Upper lobe of left lung (tissue), 4 donors: Measurements from ENCODE around the gene TBX4.

Experiments
- POLR2AphosphoS5 ChIP-seq, 2 donors: sonication (generic); formaldehyde crosslinking; IDR thresholded peaks; one replicate each; pipeline ENCODE4 v1.5.1; 2017; ENCODE audit warnings: antibody characterized with exemption in 2 of 2
- TF ChIP-seq, protein P1 (sequence below), 6 experiments: fragments of 450-650 bp in 4 of 6; fragments of 200-600 bp in 2 of 6; sonication (generic) in 2 of 6; IDR thresholded peaks; one replicate each; pipeline ENCODE4 v1.5.1; 2016 to 2019; ENCODE audit warnings: antibody characterized with exemption in 6 of 6

DNA sequence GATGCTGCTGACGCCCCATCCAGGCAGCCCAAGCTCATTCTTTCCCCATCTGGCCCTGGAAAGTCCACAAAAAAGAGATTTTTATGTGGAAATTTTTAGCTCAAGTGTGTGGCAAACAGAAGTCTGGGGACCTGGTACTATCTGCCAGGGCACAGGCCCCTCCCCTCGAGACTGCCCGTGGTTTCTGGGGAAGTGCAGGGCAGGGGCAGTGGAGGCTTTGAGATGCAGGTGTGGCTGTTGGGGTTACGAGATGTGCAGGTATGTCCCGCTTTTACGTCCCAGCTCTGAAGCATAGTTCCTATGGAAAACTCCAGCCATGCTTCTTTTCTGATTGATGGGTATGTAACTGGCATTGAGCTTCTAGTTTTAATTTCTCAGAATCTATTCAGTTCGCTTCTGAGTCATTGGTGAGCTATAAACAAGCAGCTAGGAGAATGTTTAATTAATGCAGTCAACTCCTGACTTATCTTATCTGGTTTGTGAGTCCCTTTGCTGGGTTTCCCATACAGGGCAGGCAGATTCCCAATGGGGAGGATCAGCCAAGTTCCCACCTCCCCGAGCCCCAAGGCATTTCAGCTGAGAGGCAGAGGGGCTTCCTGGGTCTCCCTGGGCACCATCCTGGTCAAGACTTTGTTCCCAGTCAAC lies 16.2 kb downstream of the TBX4 start:
- TF ChIP-seq, protein P1, sequence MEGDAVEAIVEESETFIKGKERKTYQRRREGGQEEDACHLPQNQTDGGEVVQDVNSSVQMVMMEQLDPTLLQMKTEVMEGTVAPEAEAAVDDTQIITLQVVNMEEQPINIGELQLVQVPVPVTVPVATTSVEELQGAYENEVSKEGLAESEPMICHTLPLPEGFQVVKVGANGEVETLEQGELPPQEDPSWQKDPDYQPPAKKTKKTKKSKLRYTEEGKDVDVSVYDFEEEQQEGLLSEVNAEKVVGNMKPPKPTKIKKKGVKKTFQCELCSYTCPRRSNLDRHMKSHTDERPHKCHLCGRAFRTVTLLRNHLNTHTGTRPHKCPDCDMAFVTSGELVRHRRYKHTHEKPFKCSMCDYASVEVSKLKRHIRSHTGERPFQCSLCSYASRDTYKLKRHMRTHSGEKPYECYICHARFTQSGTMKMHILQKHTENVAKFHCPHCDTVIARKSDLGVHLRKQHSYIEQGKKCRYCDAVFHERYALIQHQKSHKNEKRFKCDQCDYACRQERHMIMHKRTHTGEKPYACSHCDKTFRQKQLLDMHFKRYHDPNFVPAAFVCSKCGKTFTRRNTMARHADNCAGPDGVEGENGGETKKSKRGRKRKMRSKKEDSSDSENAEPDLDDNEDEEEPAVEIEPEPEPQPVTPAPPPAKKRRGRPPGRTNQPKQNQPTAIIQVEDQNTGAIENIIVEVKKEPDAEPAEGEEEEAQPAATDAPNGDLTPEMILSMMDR (IDR thresholded peaks at IDR 0.05) = no peak
- no peak for TF ChIP-seq POLR2AphosphoS5 (IDR thresholded peaks at IDR 0.05)
